SU-DHL-6 (cell line): Measurements from ENCODE around the gene SHC3.

Experiments used
- H2AFZ ChIP-seq: fragments of 200-600 bp; sonication (generic); 2 replicates; pipeline ENCODE4 v1.6.1; 2014; ENCODE audit warnings: low read depth, mild to moderate bottlenecking, moderate library complexity, mixed read lengths, antibody characterized with exemption, low read length; ENCODE audit not compliant: severe bottlenecking
- H3F3A ChIP-seq: fragments of 200-600 bp; shearing (Covaris generic); 2 replicates; pipeline ENCODE4 v1.6.0; 2016; ENCODE audit warnings: antibody characterized with exemption, mild to moderate bottlenecking; ENCODE audit not compliant: insufficient read depth
- H3K27ac ChIP-seq: fragments of 200-600 bp; sonication (generic); 2 replicates; pipeline ENCODE4 v1.5.1; 2016; ENCODE audit warnings: low read depth, mild to moderate bottlenecking, low read length, moderate library complexity, mixed read lengths
- H3K27me3 ChIP-seq: fragments of 200-600 bp; sonication (generic), shearing (Covaris generic); 2 replicates; pipeline ENCODE4 v1.6.0; 2014; ENCODE audit warnings: mild to moderate bottlenecking, low read length
- H3K36me3 ChIP-seq: fragments of 200-600 bp; sonication (generic); 2 replicates; pipeline ENCODE4 v1.6.1; 2014; ENCODE audit warnings: mild to moderate bottlenecking, low read length, mixed read lengths
- H3K4me2 ChIP-seq: fragments of 300-600, 200-600 bp; shearing (Covaris generic), sonication (generic); 2 replicates; pipeline ENCODE4 v1.6.0; 2014; ENCODE audit warnings: low read length, low read depth, mild to moderate bottlenecking; ENCODE audit not compliant: poor library complexity, severe bottlenecking
- H3K4me3 ChIP-seq: fragments of 200-600 bp; sonication (generic); 2 replicates; pipeline ENCODE4 v1.5.1; 2014; ENCODE audit warnings: antibody characterized with exemption, low read length, mild to moderate bottlenecking, mixed read lengths; ENCODE audit not compliant: insufficient read depth, poor library complexity, severe bottlenecking
- H3K79me2 ChIP-seq: fragments of 200-600 bp; sonication (generic); 2 replicates; pipeline ENCODE4 v1.6.1; 2014; ENCODE audit warnings: mild to moderate bottlenecking, low read length, moderate library complexity; ENCODE audit not compliant: insufficient read depth
- H3K9ac ChIP-seq: fragments of 200-600 bp; sonication (generic); 2 replicates; pipeline ENCODE4 v1.7.0; 2014; ENCODE audit warnings: mild to moderate bottlenecking, low read length
- H3K9me2 ChIP-seq: fragments of 200-600 bp; sonication (generic); replicated peaks from 2 replicates; pipeline ENCODE4 v1.6.1; 2014; ENCODE audit warnings: low read length; ENCODE audit not compliant: insufficient read depth
- H3K9me3 ChIP-seq: fragments of 200-600 bp; sonication (generic); 2 replicates; pipeline ENCODE4 v1.6.1; 2014; ENCODE audit warnings: low read length, mixed read lengths; ENCODE audit not compliant: insufficient read depth
- H4K20me1 ChIP-seq: fragments of 200-600 bp; sonication (generic); 2 replicates; pipeline ENCODE4 v1.6.1; 2014; ENCODE audit warnings: low read depth, mild to moderate bottlenecking, antibody characterized with exemption, low read length, moderate library complexity, mixed read lengths
- CTCF ChIP-seq: fragments of 200-600 bp; sonication (generic); IDR thresholded peaks from one replicate; pipeline ENCODE4 v1.5.1; 2017; ENCODE audit warnings: antibody characterized with exemption, mild to moderate bottlenecking, low read length, moderate library complexity; ENCODE audit not compliant: insufficient read depth, poor library complexity, severe bottlenecking
- EZH2phosphoT487 ChIP-seq: fragments of 200-600 bp; sonication (generic), shearing (Covaris generic); conservative IDR thresholded peaks from 2 replicates; pipeline ENCODE4 v1.6.1; 2018; ENCODE audit warnings: mild to moderate bottlenecking, antibody characterized with exemption, low read length, moderate library complexity, mixed read lengths

SHC3 gene

DNA sequence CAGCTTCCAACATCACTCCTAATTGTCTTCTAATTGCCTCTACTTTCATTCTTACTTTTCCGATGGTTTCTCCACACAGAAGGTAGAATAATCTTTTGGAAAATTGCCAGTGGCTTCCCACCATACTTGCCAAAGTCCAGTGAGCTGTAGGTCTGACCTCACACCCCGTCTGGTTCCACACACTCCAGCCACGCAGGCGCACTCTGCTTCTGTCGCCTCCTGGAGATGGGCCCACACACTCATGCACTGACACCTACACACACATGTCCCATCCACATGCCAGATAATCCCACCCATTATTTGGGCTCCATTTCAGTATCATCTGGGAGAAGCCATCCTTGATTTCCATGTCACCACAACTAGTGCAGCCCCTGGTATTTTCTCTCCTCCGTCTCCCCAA lies 12.7 kb downstream of the SHC3 start:
- Histone ChIP-seq H3F3A (no peaks in the 10 kb centered on the region), H2AFZ (no peak overlapping the region), H3K36me3 (no peaks in the 10 kb centered on the region), H3K27me3 (no peaks in the 10 kb centered on the region), H3K9me3 (no peaks in the 10 kb centered on the region), H3K27ac (no peak overlapping the region), H3K9ac (no peak overlapping the region), H3K9me2 (no peaks in the 10 kb centered on the region), H3K4me3 (no peak overlapping the region), H4K20me1 (no peaks in the 10 kb centered on the region), H3K4me2 (no peak overlapping the region), H3K79me2 (no peaks in the 10 kb centered on the region)
- TF ChIP-seq EZH2phosphoT487 (no peak), CTCF (no peak)

DNA sequence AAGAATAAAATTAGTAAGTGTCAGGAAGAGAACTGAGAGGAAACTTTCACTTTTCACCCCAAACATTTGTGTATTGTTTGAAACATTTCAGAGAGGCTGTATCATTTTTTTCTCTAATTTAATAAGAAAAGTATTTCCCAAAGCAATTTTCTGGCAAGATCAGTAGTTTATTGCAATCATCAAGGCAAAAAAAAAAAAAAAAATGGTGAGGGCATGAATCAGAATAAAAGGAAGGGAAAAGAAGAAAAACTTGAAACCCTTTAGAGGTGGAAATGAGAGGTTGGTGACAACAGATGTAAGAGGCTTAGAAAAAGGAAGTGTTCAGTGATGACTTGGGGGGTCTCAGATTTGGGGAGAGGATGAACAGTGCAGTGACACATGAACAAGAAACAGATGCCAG lies 13.3 kb downstream of the SHC3 start:
- Histone ChIP-seq H2AFZ (no peak overlapping the region), H3K9ac (no peak overlapping the region), H3K27ac (no peak overlapping the region), H3K4me3 (no peak overlapping the region), H3K4me2 (no peak overlapping the region), H3K79me2 (no peaks in the 10 kb centered on the region), H3K9me2 (no peaks in the 10 kb centered on the region), H3K36me3 (no peaks in the 10 kb centered on the region), H3F3A (no peaks in the 10 kb centered on the region), H3K9me3 (no peaks in the 10 kb centered on the region), H3K27me3 (no peaks in the 10 kb centered on the region), H4K20me1 (no peaks in the 10 kb centered on the region)
- TF ChIP-seq CTCF: no peak
- no peak for TF ChIP-seq EZH2phosphoT487

DNA sequence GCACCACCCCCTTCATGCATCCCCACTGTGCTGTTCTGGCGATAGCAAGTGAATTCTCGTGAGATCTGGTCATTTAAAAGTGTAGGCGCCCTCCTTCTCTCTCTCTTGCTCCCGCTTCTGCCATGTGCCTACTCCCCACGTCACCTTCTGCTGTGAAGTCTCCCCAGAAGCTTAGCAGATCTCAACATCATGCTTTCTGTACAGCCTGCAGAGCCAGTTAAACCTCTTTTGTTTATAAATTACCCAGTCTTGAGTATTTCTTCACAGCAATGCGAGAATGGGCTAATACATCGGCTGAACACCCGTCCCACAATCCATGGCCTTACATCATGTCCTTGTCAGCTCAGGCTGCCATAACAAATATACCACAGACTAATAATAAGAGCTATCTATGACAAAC lies 17.4 kb downstream of the SHC3 start:
- Histone ChIP-seq H3F3A (no peaks in the 10 kb centered on the region), H3K4me2 (no peak overlapping the region), H4K20me1 (no peaks in the 10 kb centered on the region), H3K9ac (no peak overlapping the region), H3K79me2 (no peaks in the 10 kb centered on the region), H2AFZ (no peak overlapping the region), H3K9me3 (no peaks in the 10 kb centered on the region), H3K36me3 (no peaks in the 10 kb centered on the region), H3K27ac (no peak overlapping the region), H3K4me3 (no peak overlapping the region), H3K27me3 (peaks cover 3% of the 10 kb centered on the region; the same call in 1 of the 2 replicates), H3K9me2 (no peaks in the 10 kb centered on the region)
- no peak for TF ChIP-seq EZH2phosphoT487
- no peak for TF ChIP-seq CTCF
